IMR-90 (cell line): ENCODE results near the gene ECI2. TPM values are rescaled to one million over a fixed set of nuclear protein-coding genes. Genes with fewer than 3 reads are reported as not detected.
A peak's percentile ranks its signal among the peaks of the same experiment; 100 is the strongest.

ENCODE experiments used
- ATAC-seq: fragments of 200-7000 bp; cut with Tn5 transposase; 2 replicates; pipeline ENCODE4 v1.9.1; 2020; ENCODE audit warnings: low read depth, mild to moderate bottlenecking, moderate library complexity
- BruUV-seq: library from RNA; stranded (reverse); fragments of 400-500 nt; replicated peaks from 2 replicates; lab custom pipeline; 2021; lab: Mats Ljungman, UMichigan
- CTCF ChIA-PET: fragments of 300-600 bp; formaldehyde crosslinking; extraction: SDS; loops from one replicate; lab custom pipeline; 2021; ENCODE audit warnings: antibody characterized with exemption; lab: Yijun Ruan, JAX
- POLR2A ChIA-PET: fragments of 300-600 bp; sonication (Branson Sonifier 250); formaldehyde crosslinking; loops from one replicate; lab custom pipeline; 2022; ENCODE audit warnings: antibody characterized with exemption; ENCODE audit not compliant: unreplicated experiment; lab: Charles Lee
- DNase-seq: peaks from one replicate; pipeline ENCODE4 v3.0.0; 2013
- H2AFZ ChIP-seq: replicated peaks from 2 replicates; pipeline ENCODE3; 2013; ENCODE audit warnings: low read length, mild to moderate bottlenecking; ENCODE audit not compliant: poor library complexity
- H2AK5ac ChIP-seq: 2 replicates; pipeline ENCODE4 v1.6.1; 2013; ENCODE audit warnings: low read depth, low read length, inconsistent platforms
- H2AK9ac ChIP-seq: replicated peaks from 2 replicates; pipeline ENCODE3; 2013; ENCODE audit warnings: mild to moderate bottlenecking, low read depth, low read length, moderate library complexity; ENCODE audit not compliant: poor library complexity
- H2BK120ac ChIP-seq: 2 replicates; pipeline ENCODE4 v1.6.1; 2013; ENCODE audit warnings: low read depth, low read length, inconsistent platforms
- H2BK15ac ChIP-seq: 3 replicates; pipeline ENCODE4 v1.6.1; 2013; ENCODE audit warnings: low read depth, low read length, inconsistent platforms
- H2BK20ac ChIP-seq: 2 replicates; pipeline ENCODE4 v1.6.1; 2013; ENCODE audit warnings: low read depth, mild to moderate bottlenecking, inconsistent platforms, low read length, moderate library complexity
- H2BK5ac ChIP-seq: 2 replicates; pipeline ENCODE4 v1.6.1; 2013; ENCODE audit warnings: mild to moderate bottlenecking, low read depth, low read length, inconsistent platforms; ENCODE audit not compliant: poor library complexity, severe bottlenecking
- H3K14ac ChIP-seq: replicated peaks from 2 replicates; pipeline ENCODE4 v1.6.1; 2013; ENCODE audit warnings: low read depth, low read length, inconsistent platforms
- H3K18ac ChIP-seq: 2 replicates; pipeline ENCODE4 v1.6.1; 2013; ENCODE audit warnings: low read depth, low read length, control low read depth
- H3K23ac ChIP-seq: 2 replicates; pipeline ENCODE4 v1.6.1; 2013; ENCODE audit warnings: low read depth, low read length, inconsistent platforms
- H3K27ac ChIP-seq: 2 replicates; pipeline ENCODE4 v1.5.1; 2013; ENCODE audit warnings: mild to moderate bottlenecking, control low read depth, low read length; ENCODE audit not compliant: insufficient read depth
- H3K27me3 ChIP-seq: 2 replicates; pipeline ENCODE4 v1.6.1; 2013; ENCODE audit warnings: low read length; ENCODE audit not compliant: control insufficient read depth, insufficient read depth
- H3K36me3 ChIP-seq: 2 replicates; pipeline ENCODE4 v1.6.1; 2013; ENCODE audit warnings: low read length, mixed read lengths; ENCODE audit not compliant: control insufficient read depth, insufficient read depth
- H3K4ac ChIP-seq: 2 replicates; pipeline ENCODE4 v1.6.1; 2013; ENCODE audit warnings: low read depth, low read length, inconsistent platforms
- H3K4me1 ChIP-seq: 2 replicates; pipeline ENCODE4 v1.6.1; 2013; ENCODE audit warnings: low read length, mixed read lengths; ENCODE audit not compliant: control insufficient read depth, insufficient read depth
- H3K4me2 ChIP-seq: 2 replicates; pipeline ENCODE4 v1.6.1; 2013; ENCODE audit warnings: low read depth, mild to moderate bottlenecking, control low read depth, low read length, moderate library complexity
- H3K4me3 ChIP-seq: 2 replicates; pipeline ENCODE4 v1.5.1; 2013; ENCODE audit warnings: low read depth, mild to moderate bottlenecking, control low read depth, low read length, moderate library complexity; ENCODE audit not compliant: insufficient read depth
- H3K56ac ChIP-seq: 2 replicates; pipeline ENCODE4 v1.6.1; 2013; ENCODE audit warnings: low read length, inconsistent platforms; ENCODE audit not compliant: insufficient read depth; ENCODE audit errors: extremely low read depth
- H3K79me1 ChIP-seq, 2 experiments: 2 replicates each; pipeline ENCODE4 v1.6.1; 2013; ENCODE audit warnings: low read length in 2 of 2, inconsistent platforms in 1 of 2, low read depth in 1 of 2
- H3K9ac ChIP-seq: 2 replicates; pipeline ENCODE4 v1.6.1; 2013; ENCODE audit warnings: low read depth, low read length, control low read depth
- H3K9me1 ChIP-seq: 2 replicates; pipeline ENCODE4 v1.6.1; 2013; ENCODE audit warnings: low read length, inconsistent platforms; ENCODE audit not compliant: insufficient read depth
- H3K9me3 ChIP-seq: 2 replicates; pipeline ENCODE4 v1.6.1; 2013; ENCODE audit warnings: low read length; ENCODE audit not compliant: control insufficient read depth, insufficient read depth
- H4K20me1 ChIP-seq: 2 replicates; pipeline ENCODE4 v1.6.1; 2013; ENCODE audit warnings: low read length, inconsistent platforms; ENCODE audit not compliant: insufficient read depth
- H4K5ac ChIP-seq: 2 replicates; pipeline ENCODE4 v1.6.1; 2013; ENCODE audit warnings: mild to moderate bottlenecking, low read depth, low read length, control low read depth
- H4K8ac ChIP-seq, 2 experiments: 2 replicates each; pipeline ENCODE4 v1.6.1; 2013; ENCODE audit warnings: low read depth in 2 of 2, low read length in 2 of 2, control low read depth in 1 of 2, inconsistent platforms in 1 of 2
- H4K91ac ChIP-seq: 2 replicates; pipeline ENCODE4 v1.6.1; 2013; ENCODE audit warnings: low read depth, low read length, inconsistent platforms; ENCODE audit not compliant: insufficient read depth
- BHLHE40 ChIP-seq: fragments of 150-350 bp; IDR thresholded peaks from 2 replicates; pipeline ENCODE4 v1.6.1; 2016; ENCODE audit warnings: mild to moderate bottlenecking, low read depth, low read length
- CEBPB ChIP-seq: IDR thresholded peaks from 2 replicates; pipeline ENCODE4 v1.6.1; 2012; ENCODE audit warnings: low read depth, low read length, improper control_type of control experiment
- CHD1 ChIP-seq: IDR thresholded peaks from 2 replicates; pipeline ENCODE4 v1.6.1; 2012; ENCODE audit warnings: low read depth, low read length, improper control_type of control experiment
- CTCF ChIP-seq: conservative IDR thresholded peaks from 2 replicates; pipeline ENCODE4 v1.5.1; 2012; ENCODE audit warnings: mild to moderate bottlenecking, low read depth, low read length, improper control_type of control experiment
- ELK1 ChIP-seq: fragments of 150-350 bp; IDR thresholded peaks from 2 replicates; pipeline ENCODE4 v1.6.1; 2016; ENCODE audit warnings: low read depth, mild to moderate bottlenecking, low read length, moderate library complexity, borderline replicate concordance
- FOS ChIP-seq: fragments of 150-350 bp; IDR thresholded peaks from 2 replicates; pipeline ENCODE4 v1.6.1; 2016; ENCODE audit warnings: low read depth, low read length
- MAFK ChIP-seq: IDR thresholded peaks from 2 replicates; pipeline ENCODE4 v1.6.1; 2012; ENCODE audit warnings: low read depth, low read length, improper control_type of control experiment
- MAZ ChIP-seq: IDR thresholded peaks from 2 replicates; pipeline ENCODE4 v1.6.1; 2012; ENCODE audit warnings: low read depth, mild to moderate bottlenecking, low read length, improper control_type of control experiment, moderate library complexity, borderline replicate concordance
- MXI1 ChIP-seq: IDR thresholded peaks from 2 replicates; pipeline ENCODE4 v1.6.1; 2012; ENCODE audit warnings: low read depth, mild to moderate bottlenecking, low read length, moderate library complexity, borderline replicate concordance
- NFE2L2 ChIP-seq: fragments of 150-350 bp; IDR thresholded peaks from 2 replicates; pipeline ENCODE4 v1.6.1; 2016; ENCODE audit warnings: low read depth, mild to moderate bottlenecking, low read length
- POLR2A ChIP-seq: IDR thresholded peaks from 2 replicates; pipeline ENCODE4 v1.6.1; 2012; ENCODE audit warnings: mild to moderate bottlenecking, low read depth, low read length
- RAD21 ChIP-seq: IDR thresholded peaks from 2 replicates; pipeline ENCODE4 v1.6.1; 2012; ENCODE audit warnings: low read length, improper control_type of control experiment
- RCOR1 ChIP-seq: IDR thresholded peaks from 2 replicates; pipeline ENCODE4 v1.6.1; 2012; ENCODE audit warnings: mild to moderate bottlenecking, low read length, improper control_type of control experiment; ENCODE audit not compliant: insufficient replicate concordance
- RFX5 ChIP-seq: IDR thresholded peaks from 2 replicates; pipeline ENCODE4 v1.8.0; 2012; ENCODE audit warnings: low read depth, mild to moderate bottlenecking, low read length, moderate library complexity
- SMC3 ChIP-seq: fragments of 150-350 bp; IDR thresholded peaks from 2 replicates; pipeline ENCODE4 v1.6.1; 2016; ENCODE audit warnings: low read depth, mild to moderate bottlenecking, antibody characterized with exemption, low read length, moderate library complexity
- USF2 ChIP-seq: fragments of 150-350 bp; IDR thresholded peaks from 2 replicates; pipeline ENCODE4 v1.6.1; 2017; ENCODE audit warnings: mild to moderate bottlenecking, antibody characterized with exemption, low read length, low read depth
- WGBS, 2 experiments: methylation state at CpG; one replicate each; pipeline versions ENCODE4 v1.1.5 to v1.1.7; 2013; ENCODE audit warnings: missing lambda C conversion rate in 2 of 2; ENCODE audit not compliant: insufficient read length in 1 of 2; ENCODE audit errors: extremely low coverage in 2 of 2; 5-methylcytosine and 5-hydroxymethylcytosine counted together
- dilution Hi-C: fragments of 300-500 bp; cut with HindIII; formaldehyde crosslinking; loops from one replicate; pipeline ENCODE4 v1.14.3; 2018; ENCODE audit warnings: low sequenced_read_pairs; ENCODE audit not compliant: unreplicated experiment
- in situ Hi-C: fragments of 300-500 bp; cut with MboI; formaldehyde crosslinking; loops from 3 replicates; pipeline ENCODE4 v1.14.3; 2019; ENCODE audit warnings: low sequenced_read_pairs, inconsistent platforms, mixed read lengths
- intact Hi-C: fragments of 100-400 bp; cut with micrococcal nuclease; formaldehyde crosslinking; loops from 2 replicates; pipeline ENCODE4 v1.10.0; 2022
- polyA plus RNA-seq, 3 experiments: library from polyadenylated mRNA; depleted of rRNA; stranded (reverse); fragments of >200 nt; gene quantifications; 2 replicates each; pipeline ENCODE4 v1.2.3, GENCODE V29; 2012; ENCODE audit warnings: low replicate concordance in 1 of 3
- total RNA-seq: library from RNA; depleted of rRNA; stranded (reverse); fragments of >200 nt; gene quantifications from 2 replicates; pipeline ENCODE4 v1.2.3, GENCODE V29; 2012

ECI2 gene
- total and polyA plus RNA-seq, 2 of the 4 experiments (the other 2 are of a cell fraction): 64.1 to 152 TPM

- Histone ChIP-seq H3K23ac (no peak overlapping the region), H3K4me2 (no peak overlapping the region), H3K4me3 (no peak overlapping the region), H3K4ac (no peak overlapping the region), H2AK5ac (no peak overlapping the region), H2AK9ac (no peak overlapping the region), H3K14ac (no peak overlapping the region), H4K5ac (no peak overlapping the region), H3K4me1 (peaks cover 2% of the 10 kb centered on the region; the same call in 1 of the 2 replicates), H2BK20ac (no peak overlapping the region), H4K91ac (no peak overlapping the region), H4K20me1 (no peaks in the 10 kb centered on the region), H2BK15ac (no peak overlapping the region), H2AFZ (no peak overlapping the region), H3K18ac (no peak overlapping the region), H3K27ac (no peak overlapping the region), H3K9ac (no peak overlapping the region), H4K8ac (no peak overlapping the region), H3K9me1 (no peaks in the 10 kb centered on the region), H3K56ac (no peak overlapping the region), H2BK120ac (no peak overlapping the region), H3K36me3 (no peaks in the 10 kb centered on the region), H3K79me1 (no peaks in the 10 kb centered on the region), H3K27me3 (peaks cover 5% of the 10 kb centered on the region), H2BK5ac (no peak overlapping the region), H3K9me3 (peaks cover 1% of the 10 kb centered on the region; the same call in 1 of the 2 replicates)
- dilution Hi-C loops (no loop called here), intact Hi-C loops (no loop called here), in situ Hi-C loops (no loop called here)
- TF ChIP-seq ELK1 (no peak), CHD1 (no peak), RAD21 (no peak), BHLHE40 (no peak), POLR2A (no peak), SMC3 (no peak), MXI1 (no peak), MAFK (no peak), MAZ (no peak), RCOR1 (no peak), CTCF (no peak), USF2 (no peak), NFE2L2 (no peak), RFX5 (no peak), CEBPB (no peak), FOS (no peak)
- DNase-seq (peak; percentile 2), ATAC-seq (no peak)
- ChIA-PET CTCF (no interaction called here), POLR2A (no interaction called here)
- WGBS, 2 experiments: no CpG with 5 or more reads among the region's 4 CpGs
- no TSS peak for BruUV-seq
Measured at GRCh38 chr6:4164117-4164442, 28.7 kb upstream of the ECI2 start.
